Measurements from ENCODE around the gene CCL22. TPM values are rescaled to one million over a fixed set of nuclear protein-coding genes. Genes with fewer than 3 reads are reported as not detected.
"Not testable (repeated sequence)": the region's sequence is repeated elsewhere in the genome, so short reads cannot be mapped to it uniquely, and the experiment has no call there.

Gene CCL22
- total RNA-seq, 1 donor from 2014 or later: not detected

DNA sequence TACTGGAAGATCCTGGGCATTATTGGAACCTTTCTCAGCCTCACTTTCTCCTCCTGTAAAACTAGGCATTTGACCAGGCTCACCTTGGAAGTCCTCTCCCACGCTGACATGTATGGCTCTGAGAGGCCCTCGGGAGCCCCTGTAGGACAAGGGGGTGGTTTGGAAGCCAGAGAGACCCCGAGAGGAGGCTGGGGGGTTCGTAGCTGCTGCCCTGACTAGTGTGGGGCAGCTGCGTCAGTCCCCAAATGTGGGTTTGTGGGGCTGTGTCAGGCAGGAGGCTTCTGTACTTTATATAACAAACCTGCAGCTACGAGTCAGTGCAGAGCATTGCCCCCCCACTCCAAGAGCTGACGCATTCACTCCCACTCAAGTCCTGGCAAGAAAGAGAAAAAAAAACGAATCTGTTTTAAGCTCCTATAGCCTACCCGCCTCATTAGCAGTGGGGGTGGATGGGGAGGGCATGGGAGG lies 15.5 kb downstream of the CCL22 start:
- DNase-seq (ENCODE audit: low spot score in 2 of 2): no peak
- no peak for FAIRE-seq

DNA sequence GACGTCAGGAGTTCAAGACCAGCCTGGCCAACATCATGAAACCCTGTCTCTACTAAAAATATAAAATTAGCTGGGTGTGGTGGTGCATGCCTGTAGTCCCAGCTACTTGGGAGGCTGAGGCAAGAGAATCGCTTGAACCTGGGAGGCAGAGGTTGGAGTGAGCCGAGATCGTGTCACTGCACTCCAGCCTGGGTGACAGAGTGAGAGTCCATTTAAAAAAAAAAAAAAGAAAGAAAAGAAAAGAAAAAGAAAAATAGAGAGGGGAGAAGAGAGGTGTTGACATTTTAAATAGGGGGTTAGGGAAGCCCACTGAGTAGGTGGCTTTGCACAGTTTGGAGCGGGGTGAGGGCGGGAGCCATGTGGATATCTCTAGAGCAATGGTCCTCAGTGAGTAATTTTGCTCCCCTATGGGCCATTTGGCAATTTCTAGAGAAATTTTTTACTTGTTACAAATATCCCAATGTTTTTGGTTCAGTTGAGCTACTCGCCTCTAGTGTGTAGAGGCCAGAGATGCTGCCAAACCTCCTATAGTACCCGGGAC lies 16.4 kb downstream of the CCL22 start:
- not testable (repeated sequence) for DNase-seq (ENCODE audit: low spot score in 2 of 2); FAIRE-seq

DNA sequence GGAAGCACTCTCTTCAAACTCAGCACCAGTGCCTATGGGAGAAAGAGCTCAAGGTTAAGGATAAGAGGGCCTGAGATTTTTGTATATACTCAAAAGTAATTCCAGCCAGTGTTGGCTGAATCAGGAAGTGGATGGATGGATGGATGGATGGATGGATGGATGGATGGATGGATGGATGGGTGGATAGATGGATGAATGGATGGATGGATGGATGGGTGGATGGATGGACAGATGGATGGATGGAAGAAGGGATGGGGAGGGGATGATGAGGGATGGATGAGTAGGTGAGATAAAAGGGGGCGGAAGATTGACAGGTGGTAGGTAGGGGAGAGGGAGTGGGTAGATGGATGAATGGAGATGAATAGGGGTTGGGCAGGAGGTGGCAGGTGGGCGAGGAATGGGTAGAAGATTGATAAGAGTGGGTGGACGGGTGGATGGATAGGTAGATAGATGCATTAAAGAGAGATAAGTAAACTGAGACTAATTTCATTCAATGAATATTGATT lies 17.8 kb downstream of the CCL22 start:
- FAIRE-seq (no peak), DNase-seq (ENCODE audit: low spot score in 2 of 2) (no peak)

DNA sequence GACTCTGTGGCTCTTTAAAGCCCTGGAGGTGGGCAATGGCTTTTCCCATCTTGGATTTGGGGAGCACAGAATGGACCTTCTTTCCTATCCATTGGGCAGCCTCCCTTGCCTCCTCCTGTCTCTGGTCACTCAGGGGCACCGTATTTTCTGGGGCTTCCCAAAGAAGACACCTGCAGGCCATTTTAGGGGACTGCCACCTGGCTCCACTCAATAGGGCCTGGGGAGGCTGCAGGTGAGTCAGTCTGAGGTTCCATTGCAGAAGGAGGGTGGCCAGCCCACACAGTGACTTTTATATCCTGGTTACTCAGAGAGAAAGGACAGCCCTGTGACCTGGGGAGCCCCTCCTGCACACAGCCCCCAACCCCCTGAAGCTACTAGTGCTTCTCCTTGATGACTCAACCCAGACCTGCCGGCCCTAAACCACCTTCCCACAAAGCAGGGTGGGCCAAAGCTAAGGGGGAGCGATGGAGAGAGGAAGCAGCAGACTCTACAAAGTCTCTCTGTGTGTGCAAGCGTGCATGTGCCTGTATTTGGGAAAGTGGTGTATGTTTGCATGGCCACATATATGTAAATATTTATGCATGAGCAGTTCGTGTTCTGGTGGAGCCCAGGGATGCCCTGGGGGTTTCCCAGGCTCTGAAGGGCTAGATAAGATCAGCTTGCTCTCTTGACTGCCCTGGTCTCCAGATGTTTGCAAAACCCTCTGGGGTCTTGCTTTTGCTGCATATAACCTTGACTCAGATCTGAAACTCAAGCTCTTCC lies 18.7 kb downstream of the CCL22 start:
- no peak for FAIRE-seq
- no peak for DNase-seq (ENCODE audit: low spot score in 2 of 2)

DNA sequence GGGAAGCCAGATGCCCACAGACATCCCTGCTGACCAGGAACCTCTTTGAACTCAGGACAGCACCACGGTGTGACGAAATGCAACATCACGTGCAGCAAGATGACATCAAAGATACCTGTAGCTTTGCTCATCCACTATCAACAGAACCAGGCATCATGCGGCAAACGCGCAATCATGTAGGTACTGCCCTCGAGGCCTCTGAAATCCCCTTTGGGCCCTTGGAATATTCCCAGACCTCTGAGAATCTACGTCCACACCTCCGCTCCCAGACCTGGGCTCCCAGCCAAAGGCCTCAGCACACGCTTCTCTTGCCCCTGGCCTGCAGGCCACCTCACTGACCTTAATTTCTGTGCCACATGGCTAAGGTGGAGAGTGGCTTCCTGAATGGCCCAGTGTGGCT lies 21.0 kb downstream of the CCL22 start:
- no peak for DNase-seq (ENCODE audit: low spot score in 2 of 2)
- no peak for FAIRE-seq

DNA sequence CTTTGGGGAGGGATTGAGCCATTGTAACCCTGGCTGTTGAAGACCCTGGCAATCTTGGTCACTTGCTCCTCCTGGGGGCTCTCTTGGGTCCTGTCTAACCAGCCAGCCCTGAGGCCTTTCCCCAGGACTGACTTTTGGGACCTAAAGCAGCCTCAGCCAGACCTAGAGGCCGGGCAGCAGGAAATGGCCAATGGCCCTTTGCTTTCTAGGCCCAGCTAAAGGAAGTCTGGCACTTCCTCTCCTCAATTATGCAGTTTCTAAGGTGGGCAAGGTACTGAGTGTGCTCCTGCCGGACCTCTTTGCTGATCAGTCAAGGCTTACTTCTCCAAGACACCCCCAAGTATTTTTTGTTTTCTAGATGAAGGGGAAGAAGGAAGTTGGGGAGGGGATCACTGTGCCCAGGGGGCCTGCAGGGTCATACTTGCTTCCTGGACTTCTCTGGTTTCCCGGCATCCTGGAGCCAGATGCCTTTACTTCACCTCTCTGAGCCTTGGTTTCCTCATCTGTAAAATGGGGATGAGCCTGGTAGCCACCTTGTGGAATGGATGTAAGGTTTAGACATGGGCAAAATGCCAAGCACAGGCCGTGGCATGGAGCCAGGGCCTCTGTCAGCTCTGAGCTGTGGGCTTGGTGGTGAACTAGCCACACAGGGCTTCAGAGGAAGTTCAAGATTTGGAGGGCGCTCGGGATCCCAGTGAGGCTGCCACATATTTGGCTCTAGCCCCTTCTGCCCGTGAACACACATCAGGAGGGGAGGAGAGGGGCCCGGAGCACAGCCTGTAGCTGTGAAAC lies 22.3 kb downstream of the CCL22 start:
- DNase-seq (ENCODE audit: low spot score in 2 of 2) (no peak), FAIRE-seq (no peak)

DNA sequence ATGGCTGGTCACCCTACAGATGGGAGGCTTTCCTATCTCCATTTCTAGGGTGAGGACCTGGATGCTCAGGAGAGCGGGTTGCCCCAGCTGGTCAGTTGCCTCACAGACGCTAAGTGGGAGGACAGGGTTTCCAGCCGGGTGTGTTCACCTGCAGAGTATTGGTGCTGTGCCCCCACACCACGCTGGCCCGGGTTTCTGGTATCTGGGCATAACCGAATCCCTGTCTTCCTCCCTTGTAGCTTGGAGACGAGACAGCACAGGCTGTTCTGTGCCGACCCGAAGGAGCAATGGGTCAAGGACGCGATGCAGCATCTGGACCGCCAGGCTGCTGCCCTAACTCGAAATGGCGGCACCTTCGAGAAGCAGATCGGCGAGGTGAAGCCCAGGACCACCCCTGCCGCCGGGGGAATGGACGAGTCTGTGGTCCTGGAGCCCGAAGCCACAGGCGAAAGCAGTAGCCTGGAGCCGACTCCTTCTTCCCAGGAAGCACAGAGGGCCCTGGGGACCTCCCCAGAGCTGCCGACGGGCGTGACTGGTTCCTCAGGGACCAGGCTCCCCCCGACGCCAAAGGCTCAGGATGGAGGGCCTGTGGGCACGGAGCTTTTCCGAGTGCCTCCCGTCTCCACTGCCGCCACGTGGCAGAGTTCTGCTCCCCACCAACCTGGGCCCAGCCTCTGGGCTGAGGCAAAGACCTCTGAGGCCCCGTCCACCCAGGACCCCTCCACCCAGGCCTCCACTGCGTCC lies 23.4 kb downstream of the CCL22 start:
- DNase-seq (ENCODE audit: low spot score in 2 of 2) (no peak), FAIRE-seq (no peak)

DNA sequence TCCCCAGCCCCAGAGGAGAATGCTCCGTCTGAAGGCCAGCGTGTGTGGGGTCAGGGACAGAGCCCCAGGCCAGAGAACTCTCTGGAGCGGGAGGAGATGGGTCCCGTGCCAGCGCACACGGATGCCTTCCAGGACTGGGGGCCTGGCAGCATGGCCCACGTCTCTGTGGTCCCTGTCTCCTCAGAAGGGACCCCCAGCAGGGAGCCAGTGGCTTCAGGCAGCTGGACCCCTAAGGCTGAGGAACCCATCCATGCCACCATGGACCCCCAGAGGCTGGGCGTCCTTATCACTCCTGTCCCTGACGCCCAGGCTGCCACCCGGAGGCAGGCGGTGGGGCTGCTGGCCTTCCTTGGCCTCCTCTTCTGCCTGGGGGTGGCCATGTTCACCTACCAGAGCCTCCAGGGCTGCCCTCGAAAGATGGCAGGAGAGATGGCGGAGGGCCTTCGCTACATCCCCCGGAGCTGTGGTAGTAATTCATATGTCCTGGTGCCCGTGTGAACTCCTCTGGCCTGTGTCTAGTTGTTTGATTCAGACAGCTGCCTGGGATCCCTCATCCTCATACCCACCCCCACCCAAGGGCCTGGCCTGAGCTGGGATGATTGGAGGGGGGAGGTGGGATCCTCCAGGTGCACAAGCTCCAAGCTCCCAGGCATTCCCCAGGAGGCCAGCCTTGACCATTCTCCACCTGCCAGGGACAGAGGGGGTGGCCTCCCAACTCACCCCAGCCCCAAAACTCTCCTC lies 24.1 kb downstream of the CCL22 start:
- DNase-seq (ENCODE audit: low spot score in 2 of 2) (no peak), FAIRE-seq (no peak)

DNA sequence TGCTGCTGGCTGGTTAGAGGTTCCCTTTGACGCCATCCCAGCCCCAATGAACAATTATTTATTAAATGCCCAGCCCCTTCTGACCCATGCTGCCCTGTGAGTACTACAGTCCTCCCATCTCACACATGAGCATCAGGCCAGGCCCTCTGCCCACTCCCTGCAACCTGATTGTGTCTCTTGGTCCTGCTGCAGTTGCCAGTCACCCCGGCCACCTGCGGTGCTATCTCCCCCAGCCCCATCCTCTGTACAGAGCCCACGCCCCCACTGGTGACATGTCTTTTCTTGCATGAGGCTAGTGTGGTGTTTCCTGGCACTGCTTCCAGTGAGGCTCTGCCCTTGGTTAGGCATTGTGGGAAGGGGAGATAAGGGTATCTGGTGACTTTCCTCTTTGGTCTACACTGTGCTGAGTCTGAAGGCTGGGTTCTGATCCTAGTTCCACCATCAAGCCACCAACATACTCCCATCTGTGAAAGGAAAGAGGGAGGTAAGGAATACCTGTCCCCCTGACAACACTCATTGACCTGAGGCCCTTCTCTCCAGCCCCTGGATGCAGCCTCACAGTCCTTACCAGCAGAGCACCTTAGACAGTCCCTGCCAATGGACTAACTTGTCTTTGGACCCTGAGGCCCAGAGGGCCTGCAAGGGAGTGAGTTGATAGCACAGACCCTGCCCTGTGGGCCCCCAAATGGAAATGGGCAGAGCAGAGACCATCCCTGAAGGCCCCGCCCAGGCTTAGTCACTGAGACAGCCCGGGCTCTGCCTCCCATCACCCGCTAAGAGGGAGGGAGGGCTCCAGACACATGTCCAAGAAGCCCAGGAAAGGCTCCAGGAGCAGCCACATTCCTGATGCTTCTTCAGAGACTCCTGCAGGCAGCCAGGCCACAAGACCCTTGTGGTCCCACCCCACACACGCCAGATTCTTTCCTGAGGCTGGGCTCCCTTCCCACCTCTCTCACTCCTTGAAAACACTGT lies 25.0 kb downstream of the CCL22 start:
- no peak for FAIRE-seq
- no peak for DNase-seq (ENCODE audit: low spot score in 2 of 2)

DNA sequence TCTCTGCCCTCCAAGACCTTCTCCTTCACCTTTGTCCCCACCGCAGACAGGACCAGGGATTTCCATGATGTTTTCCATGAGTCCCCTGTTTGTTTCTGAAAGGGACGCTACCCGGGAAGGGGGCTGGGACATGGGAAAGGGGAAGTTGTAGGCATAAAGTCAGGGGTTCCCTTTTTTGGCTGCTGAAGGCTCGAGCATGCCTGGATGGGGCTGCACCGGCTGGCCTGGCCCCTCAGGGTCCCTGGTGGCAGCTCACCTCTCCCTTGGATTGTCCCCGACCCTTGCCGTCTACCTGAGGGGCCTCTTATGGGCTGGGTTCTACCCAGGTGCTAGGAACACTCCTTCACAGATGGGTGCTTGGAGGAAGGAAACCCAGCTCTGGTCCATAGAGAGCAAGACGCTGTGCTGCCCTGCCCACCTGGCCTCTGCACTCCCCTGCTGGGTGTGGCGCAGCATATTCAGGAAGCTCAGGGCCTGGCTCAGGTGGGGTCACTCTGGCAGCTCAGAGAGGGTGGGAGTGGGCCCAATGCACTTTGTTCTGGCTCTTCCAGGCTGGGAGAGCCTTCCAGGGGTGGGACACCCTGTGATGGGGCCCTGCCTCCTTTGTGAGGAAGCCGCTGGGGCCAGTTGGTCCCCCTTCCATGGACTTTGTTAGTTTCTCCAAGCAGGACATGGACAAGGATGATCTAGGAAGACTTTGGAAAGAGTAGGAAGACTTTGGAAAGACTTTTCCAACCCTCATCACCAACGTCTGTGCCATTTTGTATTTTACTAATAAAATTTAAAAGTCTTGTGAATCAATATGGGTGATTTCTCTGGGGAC lies 25.9 kb downstream of the CCL22 start:
- FAIRE-seq (no peak), DNase-seq (ENCODE audit: low spot score in 2 of 2) (no peak)

DNA sequence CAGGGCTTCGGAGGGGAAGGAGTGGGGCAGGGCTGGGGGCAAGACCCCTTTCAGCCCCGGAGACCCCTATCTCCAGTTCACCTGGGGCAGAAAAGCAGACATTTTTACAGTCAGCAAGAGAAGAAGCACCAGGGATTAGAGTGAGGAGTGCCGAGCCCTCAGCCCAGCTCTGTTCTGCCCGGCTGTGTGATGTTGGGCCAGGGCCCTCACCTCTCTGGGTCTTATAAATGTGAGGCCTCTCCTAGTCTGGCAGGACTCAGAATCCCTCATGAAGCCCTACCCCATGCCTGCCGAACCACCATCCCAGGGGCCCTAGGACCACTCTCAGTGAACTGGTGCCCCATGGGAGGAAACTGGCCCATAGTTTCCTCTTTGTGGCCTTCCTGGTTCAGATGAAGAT lies 26.5 kb downstream of the CCL22 start:
- DNase-seq (ENCODE audit: low spot score in 2 of 2) (no peak), FAIRE-seq (no peak)

DNA sequence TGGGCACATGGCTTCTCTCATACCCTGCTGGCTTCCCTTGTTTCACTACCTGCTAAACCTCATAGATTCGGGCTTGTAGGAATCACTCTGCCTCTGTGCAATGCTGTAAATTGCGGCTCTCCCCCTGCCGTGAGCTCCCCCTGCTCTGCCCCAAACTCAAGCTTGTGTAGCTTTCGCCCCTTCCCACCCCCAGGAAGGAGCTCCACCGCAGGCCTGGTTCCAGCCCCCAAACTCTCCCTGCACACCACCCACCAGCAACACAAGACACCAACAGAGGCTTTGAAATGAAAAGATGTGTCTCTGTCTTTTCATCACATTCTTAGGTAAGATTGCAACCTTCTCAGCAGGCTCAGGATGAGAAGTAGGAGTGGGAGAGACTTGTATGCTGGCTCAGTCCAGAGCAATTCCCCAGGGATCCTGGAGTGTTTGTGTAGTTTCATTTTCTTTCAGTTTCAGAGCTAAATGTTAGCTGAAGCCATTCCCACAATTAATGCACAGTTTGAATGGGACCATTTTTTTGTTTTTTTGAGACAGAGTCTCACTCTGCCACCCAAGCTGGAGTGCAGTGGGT lies 27.9 kb downstream of the CCL22 start:
- FAIRE-seq (no peak), DNase-seq (ENCODE audit: low spot score in 2 of 2) (no peak)

DNA sequence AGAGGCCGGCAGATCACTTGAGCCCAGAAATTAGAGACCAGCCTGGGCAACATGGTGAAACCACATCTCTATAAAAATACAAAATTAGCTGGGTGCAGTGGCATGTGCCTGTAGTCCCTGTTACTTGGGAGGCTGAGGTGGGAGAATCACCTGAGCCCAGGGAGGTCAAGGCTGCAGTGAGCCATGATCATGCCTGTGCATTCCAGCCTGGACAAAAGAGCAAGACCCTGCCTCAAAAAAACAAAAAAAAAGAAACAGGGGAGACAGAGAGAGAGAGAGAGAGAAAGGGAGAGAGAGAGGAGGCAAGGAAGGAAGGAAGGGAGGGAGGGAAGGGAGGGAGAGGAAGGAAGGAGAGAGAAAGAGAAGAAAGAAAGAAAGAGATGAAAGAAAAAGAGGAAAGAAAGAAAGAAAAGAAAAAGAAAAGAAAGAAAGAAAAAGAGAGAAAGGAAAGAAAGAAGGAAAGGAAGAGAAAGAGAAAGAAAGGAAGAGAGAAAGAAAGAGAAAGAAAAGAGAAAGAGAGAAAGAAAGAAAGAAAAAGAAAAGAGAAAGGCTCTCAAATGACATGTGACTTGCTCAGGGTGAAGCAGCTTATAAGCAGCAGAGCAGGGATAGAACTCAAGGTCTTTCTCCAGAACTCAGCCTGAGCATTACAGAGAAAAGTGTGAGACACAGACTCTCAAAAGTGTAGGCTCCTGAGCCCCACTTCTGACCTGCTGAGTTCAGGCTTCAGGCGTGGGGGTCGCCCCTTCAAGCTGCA lies 29.2 kb downstream of the CCL22 start:
- FAIRE-seq (no peak), DNase-seq (ENCODE audit: low spot score in 2 of 2) (no peak)

DNA sequence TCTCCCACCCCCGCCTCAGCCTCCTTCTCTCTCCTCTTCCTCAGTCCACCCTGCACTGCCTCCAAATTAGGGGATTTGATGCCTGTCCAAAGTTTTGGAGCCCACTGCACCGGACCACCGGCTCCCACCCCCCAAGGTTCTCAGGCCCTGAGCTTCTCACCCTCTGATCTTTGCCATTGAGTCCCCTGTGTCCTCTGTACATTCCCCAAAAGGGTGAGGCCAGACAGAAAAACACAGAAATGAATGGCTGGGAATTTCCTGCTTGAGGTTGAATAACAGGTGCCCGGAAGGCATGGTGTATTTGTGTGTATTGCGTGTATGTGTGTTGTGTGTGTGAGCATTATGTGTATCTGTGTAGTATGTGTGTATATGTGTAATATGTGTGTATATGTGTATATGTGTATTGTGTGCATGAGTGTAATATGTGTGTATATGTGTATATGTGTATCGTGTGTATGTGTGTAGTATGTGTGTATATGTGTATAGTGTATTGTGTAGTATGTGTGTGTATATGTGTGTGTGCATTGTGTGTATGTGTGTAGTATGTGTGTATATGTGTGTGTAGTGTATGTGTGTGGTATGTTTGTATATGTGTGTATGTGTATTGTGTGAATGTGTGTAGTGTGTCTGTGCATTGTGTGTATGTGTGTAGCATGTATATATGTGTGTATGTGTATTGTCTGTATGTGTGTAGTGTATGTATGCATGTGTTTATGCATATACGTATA lies 29.9 kb downstream of the CCL22 start:
- DNase-seq (ENCODE audit: low spot score in 2 of 2) (no peak), FAIRE-seq (no peak)

DNA sequence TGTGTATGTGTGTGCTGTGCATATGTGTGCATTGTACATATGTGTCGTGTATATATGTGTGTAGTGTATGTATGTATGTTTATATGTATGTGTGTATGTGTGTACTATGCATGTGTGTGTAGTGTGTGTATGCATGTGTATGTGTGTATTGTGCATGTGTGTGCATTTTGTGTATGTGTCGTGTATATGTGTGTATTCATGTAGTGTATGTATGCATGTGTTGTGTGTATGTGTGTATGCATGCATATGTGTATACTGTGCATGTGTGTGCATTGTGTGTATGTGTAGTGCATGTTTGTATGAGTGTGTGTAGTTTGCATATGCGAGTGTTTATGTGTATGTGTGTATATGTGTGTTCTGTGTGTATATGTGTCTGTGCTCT lies 30.5 kb downstream of the CCL22 start:
- no peak for FAIRE-seq

DNA sequence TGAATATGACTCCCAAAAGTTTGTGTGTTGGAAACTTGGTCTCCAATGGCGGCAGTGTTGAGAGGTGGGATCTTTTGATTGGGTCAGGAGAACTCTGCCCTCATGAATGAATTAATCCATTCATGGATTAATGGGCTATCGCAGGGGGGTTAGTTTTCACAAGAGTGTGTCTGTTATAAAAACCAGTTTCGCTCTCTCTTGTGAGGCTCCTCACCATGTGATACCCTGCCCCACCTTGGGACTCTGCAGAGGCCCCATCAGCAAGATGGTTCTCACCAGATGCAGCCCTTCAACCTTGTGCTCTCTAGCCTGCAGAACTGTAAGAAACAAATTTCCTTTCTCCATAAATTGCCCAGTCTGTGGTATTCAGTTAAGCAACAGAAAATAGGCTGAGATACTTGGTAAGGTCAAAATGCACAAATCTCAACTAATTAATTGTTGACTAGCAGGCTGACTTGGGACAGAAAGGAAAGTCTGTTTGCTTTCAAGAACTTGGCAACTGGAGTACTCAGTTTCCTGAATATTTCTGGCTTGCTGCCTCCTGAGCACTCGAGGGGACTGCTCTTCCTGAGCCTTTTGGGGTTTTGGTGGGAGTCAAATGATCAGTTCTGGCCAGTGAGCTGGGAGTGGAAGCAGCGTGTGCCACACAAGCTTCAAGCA lies 32.2 kb downstream of the CCL22 start:
- FAIRE-seq (no peak), DNase-seq (ENCODE audit: low spot score in 2 of 2) (no peak)

More for the DNA sequence above, 30.5 kb downstream of the CCL22 start:
- no peak for DNase-seq (ENCODE audit: low spot score in 2 of 2)
